ENCODE measurements around the gene ATP10B.
"Not testable (repeated sequence)": the region's sequence is repeated elsewhere in the genome, so short reads cannot be mapped to it uniquely, and the experiment has no call there.

The ATP10B gene

GRCh38 chr5:160852049-160852448 lies at the start of gene ATP10B:
ATP10B (minus strand) TSS chr5:160852211; CDS start chr5:160688074, 164,137 bp downstream.
- FAIRE-seq: no peak

- FAIRE-seq: no peak
These were observed 49.6 kb upstream of the ATP10B start for GRCh38 chr5:160901656-160902055.

GRCh38 chr5:160899735-160900134 lies 47.7 kb upstream of the ATP10B start:
- FAIRE-seq: no peak

GRCh38 chr5:160893180-160893964 lies 41.4 kb upstream of the ATP10B start:
- not testable (repeated sequence) for FAIRE-seq

- no peak for FAIRE-seq
These were observed 35.8 kb upstream of the ATP10B start for GRCh38 chr5:160887780-160888179.

- FAIRE-seq: not testable (repeated sequence)
These were observed 21.7 kb upstream of the ATP10B start for GRCh38 chr5:160873560-160874200.

- no peak for FAIRE-seq
These were observed 18.0 kb upstream of the ATP10B start for GRCh38 chr5:160869989-160870521.

GRCh38 chr5:160867976-160868375 lies 16.0 kb upstream of the ATP10B start:
- no peak for FAIRE-seq

- FAIRE-seq: no peak
These were observed 560 bp downstream of the ATP10B start for GRCh38 chr5:160851451-160851850.

GRCh38 chr5:160850421-160850820 lies 1.6 kb downstream of the ATP10B start:
- FAIRE-seq: no peak

GRCh38 chr5:160847526-160848085 lies 4.4 kb downstream of the ATP10B start:
- no peak for FAIRE-seq

- FAIRE-seq: no peak
These were observed 5.4 kb downstream of the ATP10B start for GRCh38 chr5:160846642-160847041.

GRCh38 chr5:160844177-160844576 lies 7.8 kb downstream of the ATP10B start:
- FAIRE-seq: no peak

GRCh38 chr5:160843240-160843639 lies 8.8 kb downstream of the ATP10B start:
- no peak for FAIRE-seq

- no peak for FAIRE-seq
These were observed 14.0 kb downstream of the ATP10B start for GRCh38 chr5:160837749-160838593.

- FAIRE-seq: no peak
These were observed 14.8 kb downstream of the ATP10B start for GRCh38 chr5:160837211-160837610.

- no peak for FAIRE-seq
These were observed 16.0 kb downstream of the ATP10B start for GRCh38 chr5:160835818-160836528.

- no peak for FAIRE-seq
These were observed 16.6 kb downstream of the ATP10B start for GRCh38 chr5:160835376-160835775.

GRCh38 chr5:160833806-160834205 lies 18.2 kb downstream of the ATP10B start:
- FAIRE-seq: no peak

- FAIRE-seq: no peak
These were observed 20.2 kb downstream of the ATP10B start for GRCh38 chr5:160831801-160832200.

GRCh38 chr5:160824301-160825001 lies 27.6 kb downstream of the ATP10B start:
- no peak for FAIRE-seq

Data from G401.6 (cell line).